Fibroblast of peridontal ligament (primary cell): ENCODE data around the gene SRP68.

Experiments used
- DNase-seq: peaks from one replicate; pipeline ENCODE4 v3.0.0-alpha.2; 2010; ENCODE audit errors: extremely low read depth

The SRP68 gene

GRCh38 chr17:76072148-76072858 is at the start of gene SRP68:
Gene SRP68, minus strand, starts transcription at chr17:76072517. Its CDS starts 26 bp downstream, at chr17:76072491.
- DNase-seq = peak; percentile 83

DNA sequence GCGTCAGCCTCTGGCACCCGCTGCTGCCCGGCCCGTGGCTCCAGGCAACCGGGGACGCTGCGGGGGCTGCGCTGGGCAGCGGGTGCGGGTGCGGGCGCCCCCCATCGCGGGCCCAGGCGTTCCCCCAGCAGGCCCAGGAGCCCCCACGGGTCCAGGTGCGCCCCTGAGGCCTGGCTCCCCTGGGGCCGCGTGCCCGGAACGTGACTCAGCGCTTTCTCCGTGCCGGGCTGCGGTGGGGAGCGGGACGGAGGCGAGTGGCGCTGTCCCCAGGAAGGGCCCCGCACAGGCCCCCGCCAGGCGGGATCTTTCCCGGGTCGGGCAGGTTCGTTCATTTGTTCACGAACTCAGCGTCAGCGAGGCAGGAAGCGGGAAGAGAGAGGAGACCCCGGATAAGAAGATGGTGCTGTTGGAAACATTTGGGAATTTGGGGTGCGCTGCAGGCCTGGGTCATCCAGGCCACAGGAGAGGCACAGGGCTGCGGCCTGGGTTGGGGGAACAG is 49.7 kb upstream of the SRP68 start:
- no peak for DNase-seq

GRCh38 chr17:76120658-76121008 is 48.3 kb upstream of the SRP68 start:
- DNase-seq = no peak

DNA sequence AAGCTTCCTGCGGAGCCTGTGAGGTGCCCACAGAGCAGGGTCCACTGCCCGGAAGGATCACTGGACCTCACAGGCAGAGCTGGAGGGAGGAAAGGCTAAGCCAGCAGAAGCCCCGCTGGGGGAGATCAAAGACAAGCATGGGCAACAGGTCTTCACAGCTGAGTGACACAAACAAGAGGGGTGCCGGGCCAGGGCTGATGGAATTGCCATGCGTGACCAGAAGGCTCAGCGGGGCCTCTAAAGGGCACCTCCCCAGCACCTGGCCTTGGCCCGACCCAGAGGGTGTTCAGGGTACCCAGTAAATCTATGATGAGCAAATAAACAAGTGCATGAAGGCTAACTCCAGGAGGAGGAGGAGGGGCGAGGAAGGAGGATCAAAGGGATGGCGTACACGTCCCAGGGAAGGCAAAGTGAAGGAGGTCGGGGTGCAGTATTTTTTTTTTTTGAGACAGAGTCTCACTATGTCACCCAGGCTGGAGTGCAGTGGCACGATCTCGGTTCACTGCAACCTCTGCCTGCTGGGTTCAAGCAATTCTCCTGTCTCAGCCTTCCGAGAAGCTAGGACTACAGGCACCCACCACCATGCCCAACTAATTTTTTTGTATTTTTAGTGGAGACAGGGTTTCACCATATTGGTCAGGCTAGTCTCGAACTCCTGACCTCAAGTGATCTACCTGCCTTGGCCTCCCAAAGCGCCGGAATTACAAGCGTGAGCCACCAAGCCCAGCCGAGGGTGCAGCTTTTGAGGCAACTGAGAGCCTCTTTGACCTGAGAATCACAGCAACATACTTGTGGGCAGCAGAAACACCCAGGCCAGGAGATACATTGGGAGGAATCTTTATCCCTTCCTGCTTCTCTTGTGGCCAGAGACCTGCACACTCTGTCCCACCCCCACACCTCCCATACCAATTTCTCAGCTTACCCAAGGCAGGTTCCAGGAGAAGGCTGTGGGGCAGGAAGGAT is 47.4 kb upstream of the SRP68 start:
- DNase-seq = no peak

- DNase-seq = no peak
These were observed 42.9 kb upstream of the SRP68 start for GRCh38 chr17:76115138-76115754.

- DNase-seq = no peak
These were observed 39.6 kb upstream of the SRP68 start for GRCh38 chr17:76111956-76112355.

- DNase-seq = peak; percentile 8
These were observed 35.2 kb upstream of the SRP68 start for GRCh38 chr17:76107509-76107908.

- DNase-seq = no peak
These were observed 34.4 kb upstream of the SRP68 start for GRCh38 chr17:76106703-76107102.

DNA sequence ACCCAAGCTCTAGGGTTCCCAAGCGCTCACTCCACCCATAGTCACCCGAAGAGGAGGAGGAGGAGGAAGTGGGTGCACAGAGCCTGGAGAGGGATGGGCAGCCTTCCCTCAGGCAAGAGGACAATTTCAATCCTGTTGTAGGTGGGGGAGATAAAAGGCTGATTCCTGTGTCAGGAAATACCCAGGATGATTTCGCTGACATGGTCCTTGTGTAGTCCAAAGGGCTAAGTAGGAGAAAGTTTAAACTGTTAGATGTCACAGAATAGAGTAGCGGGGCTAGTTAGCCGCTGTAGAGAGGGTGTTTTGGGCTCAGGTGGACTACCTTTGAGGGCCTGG is 32.5 kb upstream of the SRP68 start:
- DNase-seq = no peak

DNA sequence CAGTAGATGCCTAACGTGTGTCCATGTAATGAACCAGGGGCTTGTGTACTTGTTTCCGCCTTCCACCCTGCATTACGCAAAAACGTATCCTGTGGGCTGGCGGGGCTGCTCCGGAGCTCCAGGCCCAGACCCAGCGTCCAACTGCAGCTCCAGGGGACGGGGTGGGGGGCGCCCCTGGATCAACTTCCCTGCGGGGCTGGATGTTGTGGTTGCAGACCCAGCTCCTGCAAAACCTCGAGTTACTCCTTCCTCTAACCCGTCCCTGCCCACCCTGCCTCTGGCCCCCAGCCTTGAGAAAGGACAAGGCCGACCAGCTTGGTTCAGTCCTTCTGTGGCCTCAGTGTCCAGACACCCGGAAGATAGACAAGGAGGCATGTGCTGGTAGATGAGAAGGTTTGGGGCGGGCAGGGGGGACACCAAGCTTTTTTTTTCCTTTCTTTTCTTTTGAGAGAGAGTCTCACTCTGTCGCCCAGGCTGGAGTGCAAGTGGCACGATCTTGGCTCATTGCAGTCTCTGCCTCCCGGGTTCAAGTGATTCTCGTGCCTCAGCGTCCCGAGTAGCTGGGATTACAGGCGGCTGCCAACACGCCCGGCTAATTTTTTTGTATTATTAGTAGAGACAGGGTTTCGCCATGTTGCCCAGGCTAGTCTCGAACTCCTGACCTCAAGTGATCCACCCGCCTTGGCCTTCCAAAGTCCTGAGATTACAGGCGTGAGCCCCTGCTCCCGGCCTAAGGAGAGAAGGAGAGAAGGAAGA is 32.0 kb upstream of the SRP68 start:
- no peak for DNase-seq

DNA sequence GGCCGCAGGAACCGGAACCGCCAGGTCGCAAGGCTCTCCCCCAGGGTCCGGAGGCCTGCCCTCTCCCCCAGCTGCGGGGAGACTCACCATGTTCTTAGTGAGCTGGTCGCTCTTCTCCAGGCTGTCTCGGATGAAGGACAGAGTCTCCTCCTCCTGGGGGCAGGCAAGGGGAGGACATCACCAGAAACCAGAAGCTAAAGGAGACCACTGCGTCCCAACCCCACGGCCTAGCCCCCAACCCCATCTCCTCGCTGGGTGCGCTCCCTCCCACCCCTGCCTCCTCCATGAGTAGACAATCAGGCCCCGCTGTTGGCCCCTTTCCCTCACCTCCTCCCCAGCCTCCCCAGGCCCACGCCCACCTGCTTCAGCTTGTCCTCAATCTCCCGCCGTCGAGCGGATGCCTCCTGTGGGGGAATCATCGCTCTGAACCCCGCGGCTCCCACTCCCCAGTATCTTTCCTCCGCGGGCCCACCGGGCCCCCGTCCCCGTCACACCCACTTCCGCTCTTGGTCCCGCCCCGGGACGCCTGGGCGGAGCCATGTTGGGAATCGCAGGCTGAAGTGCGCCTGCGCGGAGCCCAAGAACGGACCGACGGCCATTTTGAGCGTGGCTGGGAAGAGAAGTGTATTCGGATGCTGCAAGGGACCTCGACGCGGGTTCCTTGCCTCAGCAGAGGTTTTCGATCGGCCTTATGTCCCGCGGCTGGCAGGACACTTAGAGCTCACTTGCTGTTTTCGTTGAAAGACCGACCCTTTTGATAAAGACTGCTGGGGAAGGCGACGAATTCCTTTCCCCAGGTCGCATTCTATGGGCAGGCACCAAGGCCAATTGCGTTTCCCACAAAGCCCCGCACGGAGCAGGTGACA is 31.2 kb upstream of the SRP68 start, which contains the start of gene EXOC7:
Gene EXOC7, minus strand, starts transcription at position 514 of the 866 bp plus-strand sequence. Its CDS starts 95 bp downstream, at position 419.
- peak; percentile 88 for DNase-seq

DNA sequence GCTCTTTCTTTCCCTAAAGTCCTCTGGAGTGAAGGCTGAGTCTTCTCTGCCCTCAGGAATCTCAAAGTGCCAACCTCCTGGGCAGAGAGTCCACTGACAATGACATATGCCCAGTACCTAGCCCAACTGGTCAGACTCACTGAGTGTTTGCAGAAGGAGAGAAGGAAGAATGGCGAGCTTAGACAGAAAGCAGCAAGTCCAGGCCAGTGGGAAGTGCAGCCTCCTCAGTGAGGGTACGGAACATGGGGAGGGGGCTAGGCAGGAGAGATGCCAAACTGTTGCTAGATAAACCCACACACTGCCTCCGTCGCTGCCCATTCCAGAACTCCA is 30.6 kb upstream of the SRP68 start:
- DNase-seq = peak; percentile 15

DNA sequence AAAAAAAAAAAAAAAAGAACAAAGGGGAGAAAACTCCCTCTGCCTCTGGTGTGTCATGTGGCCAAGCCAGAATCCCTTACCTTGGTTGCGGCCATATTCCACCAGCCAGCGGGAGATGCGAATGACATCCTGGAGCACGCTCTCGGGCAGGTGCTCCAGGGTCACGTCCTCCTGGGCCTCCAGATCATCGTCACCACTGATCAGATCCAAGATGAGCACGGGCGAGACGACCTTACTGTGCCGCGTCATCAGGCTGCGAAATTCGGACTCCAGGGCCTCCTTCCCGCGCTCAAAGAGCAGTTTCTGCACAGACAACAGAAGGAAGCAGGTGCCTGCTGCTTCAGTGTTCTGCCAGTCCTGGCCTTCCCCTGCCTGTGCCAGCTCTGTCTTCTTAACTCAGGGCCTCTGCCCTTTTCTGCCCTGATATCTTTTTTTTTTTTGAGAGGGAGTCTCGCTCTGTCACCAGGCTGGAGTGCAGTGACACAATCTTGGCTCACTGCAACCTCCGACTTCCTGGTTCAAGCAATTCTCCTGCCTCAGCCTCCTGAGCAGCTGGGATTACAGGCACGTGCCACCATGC is 25.5 kb upstream of the SRP68 start:
- no peak for DNase-seq

DNA sequence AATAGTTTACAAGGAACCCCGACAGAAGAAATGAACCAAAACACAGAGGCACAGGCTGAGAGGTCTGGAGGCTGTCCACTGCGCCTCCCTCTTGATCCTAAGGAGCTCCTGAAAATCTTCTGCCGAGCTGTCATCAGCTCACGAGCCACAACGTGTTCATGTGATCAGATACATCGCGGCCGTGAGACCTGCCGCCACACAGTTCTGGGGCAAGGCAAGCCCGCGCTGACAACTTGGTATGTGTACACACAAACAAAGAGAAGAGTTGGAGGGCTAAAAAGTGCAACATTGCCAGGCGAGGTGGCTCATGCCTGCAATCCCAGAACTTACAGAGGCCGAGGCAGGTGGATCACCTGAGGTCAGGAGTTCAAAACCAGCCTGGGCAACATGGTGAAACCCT is 23.6 kb upstream of the SRP68 start:
- no peak for DNase-seq

- DNase-seq = no peak
These were observed 21.7 kb upstream of the SRP68 start for GRCh38 chr17:76094046-76094445.

DNA sequence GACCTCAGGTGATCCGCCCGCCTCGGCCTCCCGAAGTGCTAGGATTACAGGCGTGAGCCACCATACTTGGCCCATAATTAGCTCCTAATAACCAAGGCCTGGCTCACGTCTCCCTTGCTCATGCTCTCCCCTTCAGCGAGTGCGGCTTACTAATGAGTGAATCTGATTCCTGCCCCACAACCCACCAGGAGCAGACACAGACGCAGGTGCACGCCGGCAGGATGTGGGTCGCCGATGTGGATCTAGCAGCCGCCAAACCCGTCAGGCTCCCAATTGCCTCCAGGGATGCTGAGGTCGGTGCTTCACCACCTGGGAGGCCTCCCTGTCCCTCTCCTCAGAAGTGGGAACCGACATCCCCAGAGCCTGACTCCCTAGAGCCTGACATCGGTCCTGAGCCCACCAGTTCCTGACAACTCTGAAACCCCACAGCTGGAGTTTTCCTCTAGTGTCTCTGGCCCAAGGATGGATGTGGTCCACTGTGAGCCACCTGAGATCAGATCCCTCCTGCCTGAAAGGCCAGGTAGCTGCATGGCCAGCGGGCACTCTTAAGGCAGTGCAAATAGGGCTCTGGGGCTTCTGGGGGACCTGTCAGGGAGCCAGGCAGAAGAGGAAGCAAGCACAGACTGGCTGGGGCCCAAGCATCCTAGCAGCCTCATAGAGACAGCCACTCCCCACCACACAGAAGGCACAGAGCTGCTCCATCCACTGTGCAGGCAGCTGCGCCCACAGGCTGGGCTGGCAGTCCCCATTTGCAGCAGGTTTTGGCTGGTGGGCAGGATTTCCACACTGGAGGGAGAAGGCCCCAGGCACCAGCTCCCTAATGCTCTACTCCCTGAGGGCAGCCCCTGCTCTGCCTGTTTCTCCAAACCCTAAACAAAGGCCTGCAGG is 20.5 kb upstream of the SRP68 start:
- DNase-seq = no peak

DNA sequence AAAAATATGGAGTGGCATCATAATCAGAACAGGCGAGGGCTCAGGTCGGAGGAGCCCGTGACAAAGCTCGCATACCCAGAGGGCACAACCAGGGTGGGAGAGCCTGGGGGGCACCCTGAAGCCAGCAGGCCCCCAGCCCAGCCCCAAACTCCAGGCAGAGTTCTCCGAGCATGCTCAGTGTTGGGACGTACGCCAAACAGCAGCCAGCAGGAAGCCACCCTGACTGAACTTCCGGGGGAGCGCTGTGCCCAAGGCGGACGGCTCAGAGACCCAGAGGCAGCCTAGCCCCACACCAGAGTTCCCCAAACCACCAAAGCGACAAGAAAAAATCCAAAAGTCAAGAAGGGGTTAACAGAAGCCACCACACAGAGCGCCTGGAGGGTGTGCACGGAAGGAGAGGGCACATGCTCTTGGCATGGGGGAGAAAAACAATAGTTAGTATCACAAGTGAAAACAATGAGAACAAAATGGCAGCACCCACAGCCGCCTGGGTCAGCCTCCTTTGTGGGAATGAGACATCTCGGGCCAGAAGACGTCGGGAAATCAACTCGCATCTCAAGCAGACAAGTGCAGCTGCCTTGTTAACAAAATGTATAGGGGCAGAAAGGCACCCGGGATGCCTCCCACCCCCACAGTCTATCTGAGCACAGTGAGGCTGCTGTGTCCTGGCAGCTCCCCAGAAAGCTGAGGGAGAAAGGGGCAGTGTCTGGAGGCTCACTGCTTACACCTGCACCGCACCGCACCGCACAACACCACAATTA is 19.4 kb upstream of the SRP68 start:
- DNase-seq = no peak

GRCh38 chr17:76090517-76091129 is 18.3 kb upstream of the SRP68 start:
- DNase-seq = no peak
